ENCODE data around the gene MRPS10.

GRCh38 chr6:42264162-42264851 is 46.6 kb upstream of the MRPS10 start:
- TF ChIP-seq POLR2AphosphoS5 (IDR thresholded peaks at IDR 0.05; ENCODE audit: low read depth, low read length) (no peak), CTCF (IDR thresholded peaks at IDR 0.05) (no peak), MAX (IDR thresholded peaks at IDR 0.05; ENCODE audit: low read depth) (no peak), EP300 (IDR thresholded peaks at IDR 0.05; ENCODE audit: borderline replicate concordance in 1 of 2, low read depth in 1 of 2, low read length in 1 of 2) (no peak)

Measured in SK-N-SH (cell line).